22Rv1 (cell line): ENCODE results near the gene DNMBP.
"Not testable (repeated sequence)": the region's sequence is repeated elsewhere in the genome, so short reads cannot be mapped to it uniquely, and the experiment has no call there.

ENCODE experiments used
- H3K27ac ChIP-seq: fragments of 450-650 bp; 2 replicates; pipeline ENCODE4 v1.5.1; 2017
- ZFX ChIP-seq: fragments of 450-650 bp; IDR thresholded peaks from 2 replicates; pipeline ENCODE4 v1.6.1; 2017; ENCODE audit warnings: antibody characterized with exemption, borderline replicate concordance
- TF ChIP-seq, protein P1 (sequence below): fragments of 450-650 bp; IDR thresholded peaks from 2 replicates; pipeline ENCODE4 v1.5.1; 2017; ENCODE audit warnings: mild to moderate bottlenecking

The DNMBP gene

GRCh38 chr10:99958806-99959205, 50.9 kb downstream of the DNMBP start:
- no peak overlapping the region for H3K27ac ChIP-seq
- TF ChIP-seq, protein P1, sequence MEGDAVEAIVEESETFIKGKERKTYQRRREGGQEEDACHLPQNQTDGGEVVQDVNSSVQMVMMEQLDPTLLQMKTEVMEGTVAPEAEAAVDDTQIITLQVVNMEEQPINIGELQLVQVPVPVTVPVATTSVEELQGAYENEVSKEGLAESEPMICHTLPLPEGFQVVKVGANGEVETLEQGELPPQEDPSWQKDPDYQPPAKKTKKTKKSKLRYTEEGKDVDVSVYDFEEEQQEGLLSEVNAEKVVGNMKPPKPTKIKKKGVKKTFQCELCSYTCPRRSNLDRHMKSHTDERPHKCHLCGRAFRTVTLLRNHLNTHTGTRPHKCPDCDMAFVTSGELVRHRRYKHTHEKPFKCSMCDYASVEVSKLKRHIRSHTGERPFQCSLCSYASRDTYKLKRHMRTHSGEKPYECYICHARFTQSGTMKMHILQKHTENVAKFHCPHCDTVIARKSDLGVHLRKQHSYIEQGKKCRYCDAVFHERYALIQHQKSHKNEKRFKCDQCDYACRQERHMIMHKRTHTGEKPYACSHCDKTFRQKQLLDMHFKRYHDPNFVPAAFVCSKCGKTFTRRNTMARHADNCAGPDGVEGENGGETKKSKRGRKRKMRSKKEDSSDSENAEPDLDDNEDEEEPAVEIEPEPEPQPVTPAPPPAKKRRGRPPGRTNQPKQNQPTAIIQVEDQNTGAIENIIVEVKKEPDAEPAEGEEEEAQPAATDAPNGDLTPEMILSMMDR: no peak
- TF ChIP-seq ZFX: no peak

DNA sequence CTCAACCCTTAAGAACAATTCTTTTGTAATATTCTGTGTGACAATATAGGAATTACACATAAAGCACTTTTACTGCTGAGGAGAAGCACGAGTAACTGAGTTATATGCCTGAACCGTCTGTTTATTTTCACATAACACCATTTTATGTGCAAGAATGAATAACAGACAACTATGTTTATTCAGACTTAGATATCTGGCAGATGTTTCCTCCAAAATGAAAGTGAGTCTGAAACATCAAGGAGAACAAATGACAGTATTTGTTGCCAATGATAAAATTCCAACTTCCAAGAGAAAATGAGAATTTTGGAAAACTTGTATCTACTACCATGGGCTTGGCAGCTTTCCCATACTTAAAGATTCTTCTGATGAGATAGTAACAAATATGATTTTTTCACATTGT, 51.4 kb downstream of the DNMBP start:
- no peak overlapping the region for H3K27ac ChIP-seq
- TF ChIP-seq, protein P1: no peak
- TF ChIP-seq ZFX: no peak

DNA sequence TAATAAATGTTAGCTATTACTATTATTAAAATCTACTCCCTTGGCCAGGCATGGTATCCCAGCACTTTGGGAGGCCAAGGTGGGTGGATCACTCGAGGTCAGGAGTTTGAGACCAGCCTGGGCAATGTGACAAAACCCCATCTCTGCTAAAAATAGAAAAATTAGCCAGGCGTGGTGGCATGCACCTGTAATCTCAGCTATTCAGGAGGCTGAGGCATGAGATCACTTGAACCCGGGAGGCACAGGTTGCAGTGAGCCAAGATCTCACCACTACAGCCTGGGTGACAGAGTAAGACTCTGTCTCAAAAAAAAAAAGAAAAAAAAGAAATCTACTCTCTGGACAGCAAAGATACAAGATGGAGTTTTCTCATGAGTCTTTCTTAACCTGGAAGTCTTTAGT, 56.2 kb downstream of the DNMBP start:
- not testable (repeated sequence) for H3K27ac ChIP-seq

DNA sequence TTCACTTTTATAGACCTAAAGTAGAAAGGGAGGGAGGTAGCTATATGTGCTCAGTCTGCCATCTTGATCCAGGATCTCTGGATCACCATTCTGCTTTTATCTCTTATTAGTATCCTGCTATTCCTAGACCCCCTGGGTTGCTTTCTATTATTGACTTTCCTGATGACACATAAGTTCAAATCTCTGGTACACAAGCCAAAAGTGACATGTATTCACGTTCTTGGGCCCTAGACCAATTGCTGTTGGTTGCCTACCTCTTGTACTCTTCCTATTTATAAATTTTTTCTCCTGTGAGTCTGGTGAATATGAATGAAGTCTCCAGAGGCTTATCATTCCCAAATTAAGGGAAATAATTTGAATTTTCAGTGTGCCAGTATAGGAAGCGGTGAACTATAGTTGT, 56.9 kb downstream of the DNMBP start:
- no peak overlapping the region for H3K27ac ChIP-seq
- no peak for TF ChIP-seq ZFX
- TF ChIP-seq, protein P1: no peak

GRCh38 chr10:99946051-99946450, 63.7 kb downstream of the DNMBP start:
- H3K27ac ChIP-seq: peak overlapping the region; percentile 51

GRCh38 chr10:99945263-99945662, 64.5 kb downstream of the DNMBP start:
- H3K27ac ChIP-seq: peak overlapping the region; percentile 51

DNA sequence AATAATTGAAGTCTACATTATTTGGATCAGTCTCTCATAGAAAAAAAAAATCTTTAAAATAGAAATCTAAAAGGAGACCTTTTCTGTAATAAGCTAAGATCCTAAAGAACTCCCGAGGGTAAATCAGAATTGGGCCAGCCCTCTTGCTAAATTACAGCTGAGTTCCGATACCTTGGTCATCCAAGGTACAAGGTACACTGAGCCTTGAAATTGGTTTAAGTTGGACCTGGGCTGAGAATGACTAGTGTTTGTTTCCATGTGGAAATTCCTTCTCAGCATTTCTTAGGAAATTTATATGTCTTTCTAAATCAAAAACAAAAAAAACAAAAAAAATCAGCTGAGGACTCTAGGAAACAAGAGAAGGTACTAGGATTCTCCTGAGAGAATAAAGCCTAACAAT, 64.9 kb downstream of the DNMBP start:
- H3K27ac ChIP-seq: peak overlapping the region; percentile 51
- no peak for TF ChIP-seq ZFX
- TF ChIP-seq, protein P1: no peak

More at GRCh38 chr10:99945263-99945662, 64.5 kb downstream of the DNMBP start:
- no peak for TF ChIP-seq ZFX
- TF ChIP-seq, protein P1: no peak

GRCh38 chr10:99943908-99944307, 65.8 kb downstream of the DNMBP start:
- TF ChIP-seq, protein P1: no peak
- no peak for TF ChIP-seq ZFX
- no peak overlapping the region for H3K27ac ChIP-seq
